ENCODE measurements around the gene RASSF8.

RASSF8 gene

DNA sequence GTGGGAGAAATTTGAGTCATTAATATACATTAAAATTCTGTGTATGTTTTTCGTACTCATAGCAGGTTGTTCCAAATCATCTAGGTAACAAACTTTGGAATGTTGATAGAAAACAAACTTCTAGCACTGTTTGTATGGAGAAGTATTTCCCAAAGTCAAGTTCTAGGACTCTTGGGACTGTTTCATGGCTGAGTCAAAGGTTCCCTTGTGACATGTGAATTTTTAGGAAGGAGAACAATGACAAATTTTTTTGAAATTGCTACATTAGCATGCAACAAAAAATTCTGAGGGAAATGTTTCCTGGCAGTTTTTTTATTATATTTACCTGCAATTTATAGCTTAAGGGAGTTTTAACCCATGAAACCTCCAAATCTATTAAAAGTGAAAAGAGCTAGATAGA lies 73.8 kb downstream of the RASSF8 start:
- H3K9me3 ChIP-seq (ENCODE audit: control insufficient read depth in 5 of 5, low read length in 5 of 5), result no peaks in the 10 kb centered on the region
- H3K27me3 ChIP-seq (ENCODE audit: control insufficient read depth in 5 of 5, insufficient read depth in 4 of 5, low read length in 5 of 5), result no peaks in the 10 kb centered on the region
- no peak overlapping the region for H3K9ac ChIP-seq (ENCODE audit: low read length in 5 of 5)
- peaks cover 0 to 20% (median 11%) of the 10 kb centered on the region in 5 donors for H3K4me1 ChIP-seq (ENCODE audit: control insufficient read depth in 5 of 5, insufficient read depth in 5 of 5, low read length in 5 of 5)
- no peaks in the 10 kb centered on the region for H3K36me3 ChIP-seq (ENCODE audit: control insufficient read depth in 5 of 5, insufficient read depth in 5 of 5, low read length in 5 of 5)
- H3K4me3 ChIP-seq (ENCODE audit: low read depth in 1 of 5, low read length in 5 of 5), result no peak overlapping the region
- H3K27ac ChIP-seq (ENCODE audit: low read depth, low read length), result peak overlapping the region; percentile 31

DNA sequence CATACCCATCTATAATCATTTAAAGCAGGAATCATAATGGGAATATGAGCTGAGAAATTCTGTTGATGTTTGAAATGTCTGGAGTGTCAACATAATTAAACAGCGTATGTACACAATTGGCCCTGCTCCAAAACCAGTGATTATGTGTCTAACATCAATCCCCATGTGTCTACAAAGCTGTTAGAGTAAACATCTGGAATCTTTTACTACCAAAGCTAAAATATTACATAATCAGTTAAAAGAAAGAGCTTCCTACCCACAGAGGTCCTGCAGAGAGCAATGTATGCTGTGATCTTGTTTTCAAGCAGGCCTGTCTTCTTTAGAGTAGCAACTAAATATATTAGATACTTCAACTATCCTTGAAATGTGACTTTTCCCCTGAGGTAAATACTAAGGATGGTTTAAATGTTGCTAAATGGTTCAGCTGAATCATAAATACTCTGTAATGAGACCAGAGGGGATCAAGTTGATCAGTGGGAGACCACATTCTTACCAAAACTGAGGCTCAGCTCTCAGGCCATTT lies 74.3 kb downstream of the RASSF8 start:
- no peaks in the 10 kb centered on the region for H3K27me3 ChIP-seq (ENCODE audit: control insufficient read depth in 5 of 5, insufficient read depth in 4 of 5, low read length in 5 of 5)
- H3K4me1 ChIP-seq (ENCODE audit: control insufficient read depth in 5 of 5, insufficient read depth in 5 of 5, low read length in 5 of 5), result peaks cover 0 to 20% (median 11%) of the 10 kb centered on the region in 5 donors
- H3K9me3 ChIP-seq (ENCODE audit: control insufficient read depth in 5 of 5, low read length in 5 of 5), result no peaks in the 10 kb centered on the region
- H3K36me3 ChIP-seq (ENCODE audit: control insufficient read depth in 5 of 5, insufficient read depth in 5 of 5, low read length in 5 of 5), result no peaks in the 10 kb centered on the region
- H3K27ac ChIP-seq (ENCODE audit: low read depth, low read length), result peak overlapping the region; percentile 31
- H3K4me3 ChIP-seq (ENCODE audit: low read depth in 1 of 5, low read length in 5 of 5), result no peak overlapping the region
- no peak overlapping the region for H3K9ac ChIP-seq (ENCODE audit: low read length in 5 of 5)

DNA sequence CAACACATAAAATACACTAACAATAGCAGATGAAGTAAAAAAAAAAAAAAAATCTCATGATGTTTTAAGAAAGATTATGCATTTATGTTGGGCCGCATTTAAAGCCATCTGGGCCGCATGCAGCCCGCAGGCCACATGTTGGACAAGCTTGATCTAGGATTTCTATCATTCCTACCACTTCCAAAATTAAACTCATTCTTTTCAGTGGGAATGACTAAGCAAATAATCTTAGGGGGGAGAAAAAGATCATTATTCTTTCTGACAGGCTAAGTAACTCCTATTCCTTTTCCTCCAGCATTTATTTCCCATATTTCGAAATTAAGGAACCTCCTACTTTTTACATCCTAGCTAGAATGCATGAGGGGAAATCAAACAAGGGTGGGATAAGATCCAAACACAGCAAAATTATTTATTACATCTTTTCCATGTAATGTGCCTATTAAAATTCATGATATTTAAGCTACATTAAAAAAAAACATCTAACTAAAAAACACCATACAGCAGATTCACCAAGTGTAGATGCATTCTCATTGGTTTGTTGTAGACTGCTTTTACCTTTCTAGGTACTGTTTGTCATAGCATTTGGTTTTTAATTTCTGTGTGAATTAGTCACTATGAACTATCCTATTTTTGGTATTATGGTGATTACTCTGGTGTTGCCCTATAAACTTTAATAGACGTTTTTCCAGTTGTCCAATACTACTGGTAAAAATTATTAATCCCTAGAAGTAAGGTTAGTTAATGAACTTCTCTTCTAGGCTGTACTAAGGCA lies 76.1 kb downstream of the RASSF8 start:
- no peak overlapping the region for H3K27ac ChIP-seq (ENCODE audit: low read depth, low read length)
- peaks cover 0 to 13% (median 9%) of the 10 kb centered on the region in 5 donors for H3K4me1 ChIP-seq (ENCODE audit: control insufficient read depth in 5 of 5, insufficient read depth in 5 of 5, low read length in 5 of 5)
- H3K9ac ChIP-seq (ENCODE audit: low read length in 5 of 5), result no peak overlapping the region

DNA sequence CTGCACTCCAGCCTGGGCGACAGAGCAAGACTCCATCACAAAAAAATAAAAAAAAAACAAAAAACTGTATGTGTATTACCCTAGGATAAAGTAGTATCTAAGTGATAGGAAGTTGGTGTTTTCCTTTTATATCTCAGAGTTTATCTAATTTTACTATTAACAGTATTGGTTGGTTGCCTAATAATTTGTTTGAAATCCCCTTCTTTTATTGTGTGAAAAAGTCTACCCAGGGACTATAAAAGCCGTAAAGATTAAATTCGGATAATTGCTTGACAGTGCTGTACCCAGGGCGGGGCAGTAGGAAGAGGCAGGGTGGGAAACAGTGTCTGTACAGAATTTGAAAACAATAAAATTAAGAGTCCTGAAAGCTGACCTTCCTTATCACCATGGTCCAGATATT lies 78.4 kb downstream of the RASSF8 start:
- no peaks in the 10 kb centered on the region for H3K27me3 ChIP-seq (ENCODE audit: control insufficient read depth in 5 of 5, insufficient read depth in 4 of 5, low read length in 5 of 5)
- peaks cover 0 to 11% (median 9%) of the 10 kb centered on the region in 5 donors for H3K4me1 ChIP-seq (ENCODE audit: control insufficient read depth in 5 of 5, insufficient read depth in 5 of 5, low read length in 5 of 5)
- no peak overlapping the region for H3K4me3 ChIP-seq (ENCODE audit: low read depth in 1 of 5, low read length in 5 of 5)
- no peaks in the 10 kb centered on the region for H3K36me3 ChIP-seq (ENCODE audit: control insufficient read depth in 5 of 5, insufficient read depth in 5 of 5, low read length in 5 of 5)
- H3K9ac ChIP-seq (ENCODE audit: low read length in 5 of 5), result no peak overlapping the region
- no peaks in the 10 kb centered on the region for H3K9me3 ChIP-seq (ENCODE audit: control insufficient read depth in 5 of 5, low read length in 5 of 5)
- H3K27ac ChIP-seq (ENCODE audit: low read depth, low read length), result no peak overlapping the region

More for the DNA sequence above, 76.1 kb downstream of the RASSF8 start:
- Histone ChIP-seq H3K36me3 (ENCODE audit: control insufficient read depth in 5 of 5, insufficient read depth in 5 of 5, low read length in 5 of 5) (no peaks in the 10 kb centered on the region), H3K4me3 (ENCODE audit: low read depth in 1 of 5, low read length in 5 of 5) (no peak overlapping the region), H3K27me3 (ENCODE audit: control insufficient read depth in 5 of 5, insufficient read depth in 4 of 5, low read length in 5 of 5) (no peaks in the 10 kb centered on the region), H3K9me3 (ENCODE audit: control insufficient read depth in 5 of 5, low read length in 5 of 5) (no peaks in the 10 kb centered on the region)

DNA sequence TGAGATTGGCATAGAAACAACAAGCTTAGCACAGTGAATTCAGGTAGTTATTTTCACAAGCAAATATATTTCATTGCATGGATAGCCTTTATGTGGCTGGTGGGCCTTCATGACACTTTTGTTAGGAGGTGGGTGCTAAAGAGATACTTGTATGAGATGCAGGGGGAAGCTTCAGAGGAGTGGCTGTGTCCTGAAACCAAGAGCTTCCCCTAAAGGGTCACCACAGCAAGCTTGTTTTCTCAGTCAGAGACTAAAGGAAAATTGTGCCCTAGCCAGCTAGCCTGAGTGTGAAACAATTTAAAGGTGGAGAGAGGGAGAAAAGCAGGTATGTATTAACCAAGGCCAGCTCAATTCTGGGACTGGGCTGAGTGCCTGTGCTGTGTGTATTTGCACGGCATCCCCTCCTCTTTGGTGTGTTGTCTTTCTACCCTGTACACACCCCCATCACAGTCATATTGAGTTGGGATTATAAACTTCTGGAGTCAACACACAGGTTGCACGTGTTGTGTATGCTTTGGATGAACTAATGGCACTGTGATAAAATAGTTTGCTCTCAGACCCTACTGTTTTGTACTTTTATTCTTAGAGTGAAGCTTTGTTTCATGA lies 79.2 kb downstream of the RASSF8 start:
- no peak overlapping the region for H3K9ac ChIP-seq (ENCODE audit: low read length in 5 of 5)

DNA sequence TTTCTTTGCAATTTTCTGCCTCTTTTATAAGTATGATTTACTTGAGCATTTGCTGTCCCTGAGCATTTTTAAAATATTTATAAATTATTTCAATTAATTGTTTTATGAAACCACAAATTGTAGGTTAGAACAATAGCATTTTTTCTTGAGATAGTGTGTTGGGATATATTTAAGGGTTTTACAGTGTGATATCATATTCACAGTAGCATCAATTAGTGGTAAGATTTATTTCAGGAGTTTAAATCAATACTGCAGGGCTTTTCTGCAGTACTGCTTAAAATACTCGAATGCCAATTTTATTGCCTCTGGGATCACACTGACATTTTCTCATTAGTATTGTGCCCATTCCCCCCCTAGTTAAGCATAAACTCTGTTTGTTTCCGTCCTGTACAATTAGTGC lies 84.2 kb downstream of the RASSF8 start:
- H3K9me3 ChIP-seq (ENCODE audit: control insufficient read depth in 5 of 5, low read length in 5 of 5), result no peaks in the 10 kb centered on the region
- H3K27me3 ChIP-seq (ENCODE audit: control insufficient read depth in 5 of 5, insufficient read depth in 4 of 5, low read length in 5 of 5), result no peaks in the 10 kb centered on the region
- H3K9ac ChIP-seq (ENCODE audit: low read length in 5 of 5), result no peak overlapping the region
- H3K4me3 ChIP-seq (ENCODE audit: low read depth in 1 of 5, low read length in 5 of 5), result no peak overlapping the region
- H3K4me1 ChIP-seq (ENCODE audit: control insufficient read depth in 5 of 5, insufficient read depth in 5 of 5, low read length in 5 of 5), result peaks cover 0 to 22% (median 9%) of the 10 kb centered on the region in 5 donors
- no peaks in the 10 kb centered on the region for H3K36me3 ChIP-seq (ENCODE audit: control insufficient read depth in 5 of 5, insufficient read depth in 5 of 5, low read length in 5 of 5)
- no peak overlapping the region for H3K27ac ChIP-seq (ENCODE audit: low read depth, low read length)

More for the DNA sequence above, 79.2 kb downstream of the RASSF8 start:
- Histone ChIP-seq H3K27ac (ENCODE audit: low read depth, low read length) (no peak overlapping the region), H3K9me3 (ENCODE audit: control insufficient read depth in 5 of 5, low read length in 5 of 5) (no peaks in the 10 kb centered on the region), H3K36me3 (ENCODE audit: control insufficient read depth in 5 of 5, insufficient read depth in 5 of 5, low read length in 5 of 5) (no peaks in the 10 kb centered on the region), H3K27me3 (ENCODE audit: control insufficient read depth in 5 of 5, insufficient read depth in 4 of 5, low read length in 5 of 5) (no peaks in the 10 kb centered on the region), H3K4me3 (ENCODE audit: low read depth in 1 of 5, low read length in 5 of 5) (no peak overlapping the region), H3K4me1 (ENCODE audit: control insufficient read depth in 5 of 5, insufficient read depth in 5 of 5, low read length in 5 of 5) (peaks cover 0 to 4% (median 3%) of the 10 kb centered on the region in 5 donors)

DNA sequence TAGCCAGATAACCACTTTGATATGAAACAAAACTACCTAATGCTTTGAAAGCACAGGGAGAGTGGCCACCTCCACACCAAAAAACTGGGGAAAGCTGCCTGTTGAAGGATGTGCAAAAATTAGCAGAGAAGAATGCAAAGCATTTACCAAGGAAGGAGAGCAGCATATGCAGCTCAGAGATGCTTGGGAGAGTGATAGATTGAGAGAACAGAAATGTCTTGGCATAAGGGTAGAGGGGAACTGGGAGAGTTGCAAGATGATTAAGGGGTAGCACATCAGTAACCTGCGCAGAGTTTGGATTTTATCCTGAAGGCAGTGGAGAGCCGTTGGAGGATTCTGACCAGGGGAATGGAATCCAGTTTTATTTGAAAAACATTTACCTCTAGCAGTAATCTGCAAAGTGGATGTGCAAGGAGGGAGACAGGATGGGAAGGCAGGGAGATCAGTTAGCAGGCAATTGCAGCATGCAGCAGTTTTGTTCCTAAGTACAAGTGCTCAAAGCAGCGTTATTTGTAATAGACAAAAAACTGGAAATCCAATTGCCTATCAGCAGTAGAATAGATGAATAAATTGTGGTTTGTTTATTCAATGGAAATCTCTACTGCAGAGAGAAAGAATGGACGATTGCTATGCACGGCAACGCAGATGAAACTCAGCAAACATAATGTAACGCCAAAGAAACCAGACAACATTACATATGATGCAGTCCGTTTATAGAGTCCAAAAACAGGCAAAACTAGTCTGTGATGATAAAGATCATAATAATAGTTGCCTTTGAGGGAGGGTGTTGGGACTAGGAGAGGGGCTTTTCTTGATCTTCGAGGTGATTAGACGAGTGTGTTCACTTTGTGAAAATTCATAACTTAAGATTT lies 84.9 kb downstream of the RASSF8 start:
- Histone ChIP-seq H3K4me1 (ENCODE audit: control insufficient read depth in 5 of 5, insufficient read depth in 5 of 5, low read length in 5 of 5) (peaks cover 0 to 24% (median 10%) of the 10 kb centered on the region in 5 donors), H3K27ac (ENCODE audit: low read depth, low read length) (no peak overlapping the region), H3K9ac (ENCODE audit: low read length in 5 of 5) (no peak overlapping the region), H3K36me3 (ENCODE audit: control insufficient read depth in 5 of 5, insufficient read depth in 5 of 5, low read length in 5 of 5) (no peaks in the 10 kb centered on the region), H3K4me3 (ENCODE audit: low read depth in 1 of 5, low read length in 5 of 5) (no peak overlapping the region), H3K9me3 (ENCODE audit: control insufficient read depth in 5 of 5, low read length in 5 of 5) (no peaks in the 10 kb centered on the region), H3K27me3 (ENCODE audit: control insufficient read depth in 5 of 5, insufficient read depth in 4 of 5, low read length in 5 of 5) (no peaks in the 10 kb centered on the region)

DNA sequence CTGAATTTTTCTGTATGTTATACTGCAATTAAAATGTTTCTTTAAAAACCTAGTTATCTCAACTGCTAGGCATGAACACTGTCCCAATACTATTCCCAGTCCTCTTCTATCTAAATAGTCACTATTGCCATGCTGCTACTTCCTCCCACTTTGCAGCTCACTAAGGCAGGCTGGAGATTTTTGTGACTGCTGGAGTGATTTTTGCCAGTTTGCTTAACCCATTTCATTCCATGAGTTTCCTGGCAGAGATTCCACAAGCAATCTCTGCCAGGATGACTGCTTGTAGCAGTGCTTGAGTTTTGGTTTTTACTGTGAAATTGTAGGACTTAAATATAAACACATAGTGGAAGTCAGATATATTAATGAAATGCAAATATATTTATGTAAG lies 85.5 kb downstream of the RASSF8 start:
- Histone ChIP-seq H3K4me3 (ENCODE audit: low read depth in 1 of 5, low read length in 5 of 5) (no peak overlapping the region), H3K36me3 (ENCODE audit: control insufficient read depth in 5 of 5, insufficient read depth in 5 of 5, low read length in 5 of 5) (no peaks in the 10 kb centered on the region), H3K4me1 (ENCODE audit: control insufficient read depth in 5 of 5, insufficient read depth in 5 of 5, low read length in 5 of 5) (peaks cover 0 to 24% (median 10%) of the 10 kb centered on the region in 5 donors), H3K27ac (ENCODE audit: low read depth, low read length) (no peak overlapping the region), H3K9ac (ENCODE audit: low read length in 5 of 5) (no peak overlapping the region), H3K27me3 (ENCODE audit: control insufficient read depth in 5 of 5, insufficient read depth in 4 of 5, low read length in 5 of 5) (no peaks in the 10 kb centered on the region), H3K9me3 (ENCODE audit: control insufficient read depth in 5 of 5, low read length in 5 of 5) (no peaks in the 10 kb centered on the region)

DNA sequence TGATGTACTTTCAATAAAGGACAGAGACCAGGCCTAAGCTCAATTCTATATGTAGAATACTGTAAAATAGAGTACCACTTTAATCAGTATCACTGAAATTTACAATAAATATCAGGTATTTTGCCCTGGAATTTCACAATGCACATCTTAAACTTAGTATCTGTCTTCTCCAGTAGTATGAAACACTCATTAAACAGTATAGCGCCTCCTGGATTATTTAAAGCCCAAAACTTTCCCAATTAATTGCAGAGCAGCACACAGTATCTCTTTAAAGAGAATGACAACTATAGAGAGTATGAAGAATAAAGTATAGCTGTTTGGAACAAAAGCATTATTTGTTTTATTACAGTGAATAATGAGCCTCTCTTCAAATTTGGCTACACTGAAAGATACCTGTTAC lies 86.1 kb downstream of the RASSF8 start:
- Histone ChIP-seq H3K9ac (ENCODE audit: low read length in 5 of 5) (no peak overlapping the region), H3K9me3 (ENCODE audit: control insufficient read depth in 5 of 5, low read length in 5 of 5) (no peaks in the 10 kb centered on the region), H3K36me3 (ENCODE audit: control insufficient read depth in 5 of 5, insufficient read depth in 5 of 5, low read length in 5 of 5) (no peaks in the 10 kb centered on the region), H3K4me1 (ENCODE audit: control insufficient read depth in 5 of 5, insufficient read depth in 5 of 5, low read length in 5 of 5) (peaks cover 0 to 24% (median 10%) of the 10 kb centered on the region in 5 donors), H3K27me3 (ENCODE audit: control insufficient read depth in 5 of 5, insufficient read depth in 4 of 5, low read length in 5 of 5) (no peaks in the 10 kb centered on the region), H3K27ac (ENCODE audit: low read depth, low read length) (no peak overlapping the region), H3K4me3 (ENCODE audit: low read depth in 1 of 5, low read length in 5 of 5) (no peak overlapping the region)

All from subcutaneous abdominal adipose tissue (tissue), 5 donors.